Stimulated activated CD4-positive, alpha-beta T cell treated with anti-CD3 and anti-CD28 coated beads, TNF-alpha, amount 100 ng/mL, for 4 hours (primary cell): ENCODE results near the gene NES.

Experiments used
- DNase-seq, 3 experiments: peaks; one replicate each; pipeline ENCODE4 v3.0.0-alpha.2; 2020; ENCODE audit warnings: low read depth in 3 of 3

Gene NES

DNA sequence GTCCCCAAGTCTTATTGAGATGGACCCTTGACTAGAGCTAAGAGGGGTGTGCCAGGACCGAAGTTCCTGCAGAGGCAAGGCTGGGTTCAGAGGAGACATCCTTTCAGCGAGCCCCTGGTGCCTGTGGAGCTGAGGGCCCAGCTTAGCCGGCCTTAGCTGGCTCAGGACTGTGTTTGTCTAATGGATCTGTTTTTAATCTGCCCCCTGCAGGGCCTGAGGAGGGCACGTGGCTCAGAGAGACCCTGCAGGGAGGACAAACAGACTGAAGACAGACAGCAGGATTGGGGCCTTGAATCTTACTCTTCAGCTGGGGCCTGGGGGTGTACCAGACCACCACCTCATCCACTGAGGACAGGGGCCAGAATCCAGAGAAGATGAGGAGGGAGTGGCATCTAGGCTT, 26.5 kb upstream of the NES start:
- no peak for DNase-seq

DNA sequence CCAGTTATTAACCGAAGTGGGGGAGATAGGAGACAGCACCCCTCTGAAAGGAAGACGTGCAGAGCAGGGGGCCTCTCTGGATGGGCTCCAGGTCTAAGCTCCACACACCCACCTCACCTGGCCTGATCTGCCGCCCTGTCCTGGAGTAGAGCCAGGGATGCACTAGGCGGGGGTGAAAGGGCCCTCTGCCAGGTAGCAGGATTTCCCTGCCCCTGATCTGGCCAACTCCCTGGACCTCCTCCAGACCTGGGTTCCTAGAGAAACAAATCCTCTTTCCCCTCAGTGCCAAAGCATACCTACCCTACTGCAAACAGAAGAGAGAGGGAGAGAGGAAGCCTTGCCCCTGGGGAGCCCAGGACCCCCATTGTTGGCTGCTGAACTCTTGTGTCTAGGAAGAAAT, 26.1 kb upstream of the NES start:
- no peak for DNase-seq

DNA sequence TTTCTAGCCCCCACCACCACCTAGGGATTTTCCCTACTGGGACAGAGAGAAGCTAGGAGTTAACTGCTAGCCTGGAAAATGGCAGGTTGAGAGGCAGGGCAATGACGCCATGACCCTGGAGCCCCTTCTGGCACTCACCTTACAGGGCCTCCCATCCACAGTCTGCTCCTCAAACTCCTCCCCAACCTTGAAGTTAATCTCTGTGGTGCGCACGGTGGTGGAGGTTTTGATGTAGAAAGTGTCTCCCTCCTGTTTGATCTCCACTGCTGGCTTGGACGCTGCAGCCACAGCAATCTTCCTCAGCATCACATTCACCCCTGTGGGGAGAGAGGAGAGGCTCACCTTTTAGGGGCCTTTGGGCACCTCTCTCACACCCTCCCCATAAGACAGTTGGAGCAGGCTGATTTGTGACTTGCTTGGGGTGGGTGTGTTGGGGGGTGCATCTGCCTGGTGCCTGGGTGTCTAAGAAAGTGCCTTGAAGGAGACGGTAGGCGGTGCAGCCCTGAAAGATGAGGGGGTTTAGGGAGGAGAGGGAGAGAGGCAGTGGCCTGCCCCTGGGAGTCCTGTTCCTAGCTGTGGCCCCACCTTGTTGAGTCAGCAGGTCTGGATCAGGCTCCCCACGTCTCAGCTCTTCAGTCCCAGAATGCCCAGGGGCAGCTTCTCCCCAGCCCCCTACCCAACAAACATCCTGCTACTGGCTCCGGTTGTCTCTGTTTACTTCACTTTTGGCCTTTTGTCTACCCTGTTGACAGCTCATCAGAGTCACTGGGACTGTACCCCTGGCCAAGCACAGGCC, 23.7 kb upstream of the NES start:
- no peak for DNase-seq

DNA sequence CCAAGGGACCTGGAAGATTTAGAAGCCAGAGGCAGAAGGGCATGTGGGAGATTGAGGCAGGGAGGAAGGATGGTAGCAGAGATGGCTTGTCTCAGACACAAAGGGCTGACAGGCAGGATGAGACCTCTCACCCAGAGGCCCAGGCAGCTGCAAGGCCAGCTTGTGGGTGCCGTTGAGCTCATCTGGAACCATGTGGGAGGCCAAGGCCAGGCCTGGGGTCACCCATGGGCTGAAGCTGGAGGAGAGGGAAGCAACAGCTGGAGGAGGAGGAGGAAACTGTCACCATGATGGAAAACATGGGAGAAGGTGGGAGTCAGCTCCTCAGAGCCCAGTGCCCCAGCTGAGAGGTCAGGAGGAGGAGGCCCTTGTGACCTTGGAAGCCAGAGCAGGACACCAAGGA, 21.8 kb upstream of the NES start:
- no peak for DNase-seq

DNA sequence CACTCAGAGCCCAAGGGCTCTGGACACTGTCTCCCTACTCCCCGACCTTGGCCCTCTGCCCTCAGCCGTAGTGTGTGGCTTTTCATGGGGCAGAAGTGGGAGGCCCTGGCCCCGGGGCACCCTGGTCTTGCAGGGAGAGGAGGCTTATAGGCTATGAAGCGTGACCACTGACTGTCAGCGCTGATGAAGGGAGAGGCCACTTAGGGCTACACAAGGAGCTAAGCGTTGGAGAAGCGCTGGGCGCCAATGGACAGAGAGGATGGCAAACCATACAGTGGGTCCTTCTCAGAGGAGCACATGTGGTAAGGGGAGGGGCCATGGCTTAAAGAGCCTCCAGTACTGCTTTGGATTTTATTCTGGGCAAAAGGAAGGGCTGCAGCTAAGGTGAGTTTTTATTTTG, 20.3 kb upstream of the NES start:
- no peak for DNase-seq

DNA sequence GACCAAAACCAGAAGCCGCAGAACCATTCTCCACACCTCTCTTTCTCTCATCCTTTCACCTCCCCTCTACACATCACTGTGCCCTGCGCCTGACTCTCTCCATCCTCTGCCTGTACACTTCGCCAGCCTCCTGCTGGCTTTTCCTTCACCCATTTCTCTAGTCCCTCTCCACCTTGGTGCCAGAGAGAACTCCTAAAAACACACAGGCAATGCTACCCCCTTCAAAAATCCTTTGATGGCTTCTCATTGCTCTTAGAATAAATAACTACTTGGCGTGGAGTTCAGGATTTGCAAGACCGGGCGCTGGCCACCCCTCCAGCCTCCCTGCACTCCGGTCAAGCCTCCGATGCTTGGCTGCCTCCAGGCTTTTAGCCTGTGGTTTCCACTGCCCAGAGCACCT, 19.5 kb upstream of the NES start:
- DNase-seq = no peak

DNA sequence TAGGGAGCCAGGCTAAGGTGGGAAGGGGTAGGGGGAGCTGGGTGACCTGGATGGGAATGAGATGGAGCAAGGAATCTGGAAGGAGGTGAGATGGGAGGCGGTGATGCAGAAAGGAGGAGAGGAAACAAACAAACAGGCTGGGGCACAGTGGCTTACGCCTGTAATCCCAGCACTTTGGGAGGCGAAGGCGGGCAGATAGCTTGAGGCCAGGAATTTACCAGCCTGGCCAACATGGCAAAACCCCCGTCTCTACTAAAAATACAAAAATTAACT, 17.4 kb upstream of the NES start:
- DNase-seq = no peak

DNA sequence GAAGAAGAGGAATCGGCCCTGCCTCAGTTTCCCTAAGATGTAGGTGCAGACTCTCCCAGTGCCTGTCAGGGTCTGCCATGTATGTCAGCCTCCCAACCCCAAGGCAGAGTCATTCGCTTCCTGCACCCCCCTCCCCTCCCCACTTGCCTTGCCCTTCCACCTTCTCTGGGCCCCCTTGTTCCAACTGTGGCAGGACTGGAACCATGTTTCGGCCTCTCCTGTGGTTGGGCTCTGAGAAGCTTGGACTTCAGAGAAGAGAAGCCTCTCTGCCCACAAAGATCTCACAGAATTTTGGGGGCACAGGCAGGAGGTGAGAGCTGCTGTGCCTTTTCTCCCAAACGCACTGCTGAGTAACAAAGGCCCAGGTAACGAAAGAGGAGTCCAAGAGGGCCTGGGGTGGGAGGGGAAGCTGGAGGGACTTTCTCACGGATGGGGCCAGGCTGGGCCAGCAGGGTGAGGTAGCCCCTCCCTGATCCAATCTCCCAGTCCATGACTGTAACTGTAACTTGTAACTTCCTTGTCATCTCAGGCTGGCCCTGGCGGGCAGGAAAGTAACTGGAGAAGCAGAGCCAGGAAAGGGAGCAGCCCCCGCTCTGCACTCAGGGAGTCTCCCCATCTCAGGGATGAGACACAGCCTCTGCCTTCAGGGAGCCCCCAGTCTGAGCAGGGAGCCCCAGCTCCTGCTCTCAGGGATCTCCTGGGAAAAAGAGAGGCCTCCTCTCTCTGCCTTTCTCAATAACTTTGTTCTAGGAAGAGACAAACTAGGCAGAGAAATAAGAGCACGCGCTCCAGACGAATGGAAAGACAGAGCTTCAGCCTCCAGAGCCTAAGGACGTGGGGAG, 16.9 kb upstream of the NES start:
- no peak for DNase-seq

DNA sequence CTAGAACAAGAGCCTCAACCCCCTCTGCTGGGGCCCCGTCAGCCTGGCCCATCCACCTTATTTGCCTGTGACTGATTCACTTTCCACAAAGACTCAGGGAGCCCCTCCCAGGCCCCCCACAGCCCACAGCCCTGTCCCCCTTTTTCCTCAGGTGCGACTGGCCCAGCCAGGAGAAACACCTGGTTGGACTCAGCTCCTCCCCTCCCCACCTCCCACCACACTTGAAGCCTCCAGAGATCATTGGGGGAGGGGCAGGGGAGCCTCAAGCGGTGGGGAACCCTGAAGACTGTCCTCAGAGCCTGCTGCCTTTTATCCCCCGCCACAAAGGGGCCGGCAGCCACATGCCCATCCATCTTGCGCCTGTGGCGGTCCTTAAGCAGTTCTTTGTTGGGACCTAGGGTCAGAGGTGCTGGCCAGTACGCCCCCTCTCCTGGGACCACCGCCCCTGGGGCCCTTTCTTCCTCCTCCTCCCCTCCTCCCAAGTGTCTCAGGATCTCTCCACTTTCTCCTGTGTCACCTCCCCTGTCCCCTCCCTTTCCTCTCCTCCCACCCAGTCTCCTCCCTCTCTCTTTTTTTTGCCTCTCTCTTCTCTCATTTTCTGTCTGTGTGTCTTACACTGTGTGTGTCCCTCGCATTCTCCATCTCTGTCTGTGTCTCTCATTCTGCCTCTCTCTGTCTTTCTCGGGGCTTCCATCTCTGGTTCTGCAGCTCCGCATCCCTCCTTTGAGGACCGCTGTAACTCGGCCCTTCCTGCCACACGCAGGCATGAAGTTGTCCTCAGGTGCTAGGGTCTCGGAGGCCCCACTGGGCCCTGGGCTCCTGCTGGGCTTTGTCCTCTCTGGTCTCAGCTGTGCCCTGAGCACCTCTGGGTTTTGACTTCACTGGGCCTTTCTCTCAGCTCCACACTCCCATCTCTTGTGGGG, 16.0 kb upstream of the NES start:
- no peak for DNase-seq

DNA sequence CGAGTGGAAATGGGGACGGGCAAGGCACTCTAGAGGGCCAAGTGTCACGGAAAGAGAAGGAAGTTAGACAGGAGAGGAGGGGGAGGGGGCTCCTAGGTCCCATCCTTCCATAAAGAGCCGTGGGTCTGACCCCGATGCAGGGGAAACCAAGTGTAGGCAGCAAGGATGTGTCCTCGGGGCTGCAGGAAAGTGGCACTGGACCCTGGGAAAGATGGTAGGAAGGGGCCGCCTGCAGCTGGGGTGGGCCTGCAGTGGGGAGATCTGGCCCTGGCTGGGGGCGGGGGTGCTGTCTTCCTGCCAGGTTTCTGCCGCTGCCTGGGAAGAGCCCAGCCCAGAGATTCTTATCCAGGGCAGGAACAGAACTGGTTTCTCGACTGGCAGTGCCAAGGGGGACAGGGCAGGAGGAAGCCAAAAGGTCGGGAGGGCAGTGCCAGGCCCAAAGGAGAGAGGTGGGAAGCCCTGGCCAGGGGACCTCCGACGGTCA, 15.3 kb upstream of the NES start:
- DNase-seq = no peak

DNA sequence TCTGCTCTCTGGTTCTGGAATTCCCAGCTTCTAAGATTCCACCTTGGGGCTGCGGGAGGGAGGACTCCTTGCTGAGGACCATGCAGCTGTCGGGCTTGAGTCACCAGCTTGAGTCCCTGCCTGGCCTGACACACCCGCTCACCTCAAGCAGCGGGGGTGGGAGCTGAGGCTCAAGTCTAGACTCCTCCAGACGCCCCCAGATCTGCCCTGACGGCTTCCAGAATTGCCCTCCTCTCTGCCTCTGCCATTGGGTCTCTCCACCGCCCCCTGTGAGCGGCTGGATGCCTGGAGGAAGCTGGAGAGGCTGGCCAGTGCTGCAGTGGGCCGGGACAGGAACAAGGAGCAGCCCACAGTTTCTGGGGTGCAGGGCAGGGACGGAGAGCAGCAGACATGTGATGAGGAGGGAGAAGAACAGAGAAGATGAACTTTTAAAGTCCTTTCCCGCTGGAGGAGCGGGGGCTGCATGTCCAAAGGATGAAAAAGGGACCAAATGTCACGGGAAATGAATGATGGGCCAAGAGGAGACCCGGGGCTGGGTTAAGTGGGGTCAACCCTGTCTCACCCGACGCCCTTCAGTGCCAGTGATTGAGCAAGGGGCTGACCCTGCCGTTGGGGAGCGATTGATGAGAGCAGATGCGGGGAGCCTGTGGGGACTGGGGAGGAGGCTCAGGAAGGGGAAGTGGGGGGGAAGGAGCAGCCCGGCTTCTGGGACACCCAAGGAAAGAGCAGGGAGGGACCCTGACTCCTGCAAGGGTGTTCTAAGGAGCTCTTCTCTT, 14.6 kb upstream of the NES start:
- no peak for DNase-seq

DNA sequence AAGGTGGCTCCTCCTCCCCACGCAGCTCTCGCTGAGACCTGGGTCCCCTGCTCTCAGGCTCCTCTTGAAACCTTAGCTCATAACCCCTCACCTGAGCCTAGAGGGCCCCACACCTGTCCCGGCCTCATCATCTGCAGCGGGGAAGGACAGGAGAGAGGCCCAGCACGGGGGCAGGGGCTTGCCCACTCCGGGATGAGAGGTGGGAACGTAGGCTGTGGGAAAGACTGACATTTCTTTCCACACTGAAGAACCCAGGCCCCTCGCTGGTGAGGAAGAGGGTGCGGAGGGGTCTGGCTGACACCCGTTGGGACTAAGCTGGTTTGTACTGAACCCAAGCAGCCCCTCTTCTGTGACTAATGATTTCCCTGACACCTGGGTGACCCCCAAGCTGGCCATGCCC, 14.0 kb upstream of the NES start:
- DNase-seq = no peak

DNA sequence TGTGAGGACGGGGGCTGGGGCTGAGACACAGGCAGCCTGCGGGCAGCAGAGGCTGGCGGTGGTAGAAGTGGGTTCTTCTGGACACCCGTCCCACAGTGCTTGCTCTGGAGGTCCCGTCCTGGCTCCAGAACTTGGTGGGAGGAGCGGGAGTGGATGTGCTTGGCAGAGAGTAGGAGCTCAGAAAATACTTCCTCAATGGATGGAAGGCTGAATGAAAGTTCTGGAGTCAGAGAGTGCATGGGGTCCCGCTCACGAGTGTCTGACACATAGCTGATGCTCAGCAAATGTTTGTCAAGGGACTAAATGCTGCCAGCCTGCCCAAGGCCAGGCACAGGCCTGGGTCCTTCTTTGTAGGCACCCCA, 13.4 kb upstream of the NES start:
- no peak for DNase-seq

DNA sequence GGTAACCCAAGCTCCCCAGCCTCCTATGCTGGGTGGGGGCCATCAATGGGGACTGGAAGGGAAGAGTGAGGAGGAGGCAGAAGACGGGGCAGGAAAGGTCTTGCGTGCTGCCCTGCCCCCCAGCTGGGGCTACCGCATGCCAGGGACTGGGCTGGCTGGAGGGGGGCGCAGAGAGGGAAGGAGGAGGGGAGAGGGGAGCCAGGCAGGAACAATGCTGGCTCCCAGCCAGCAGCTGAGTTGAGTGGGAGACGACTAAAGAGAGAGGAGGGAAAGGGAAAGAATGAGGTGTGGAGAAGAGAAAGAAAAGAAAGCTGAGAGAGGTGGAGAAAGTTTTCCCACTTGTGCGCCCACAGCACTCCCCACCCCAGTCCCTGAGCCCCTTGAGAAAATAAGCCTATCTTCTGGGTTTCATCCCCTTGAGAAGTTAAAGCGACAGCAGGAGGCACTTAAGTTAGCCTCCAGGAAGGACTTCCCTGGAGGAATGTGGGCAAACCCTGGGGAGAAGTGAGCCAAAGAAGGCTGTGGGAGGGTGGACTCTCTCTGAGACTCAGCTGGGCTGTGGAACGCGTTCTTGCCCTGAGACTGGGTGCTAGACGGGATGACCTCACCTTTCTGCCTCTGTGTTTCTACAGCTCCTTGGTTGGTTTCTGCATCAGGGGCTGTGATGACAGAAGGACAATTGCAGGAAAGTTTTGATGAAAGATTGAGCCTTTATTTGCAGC, 12.9 kb upstream of the NES start:
- DNase-seq = no peak

DNA sequence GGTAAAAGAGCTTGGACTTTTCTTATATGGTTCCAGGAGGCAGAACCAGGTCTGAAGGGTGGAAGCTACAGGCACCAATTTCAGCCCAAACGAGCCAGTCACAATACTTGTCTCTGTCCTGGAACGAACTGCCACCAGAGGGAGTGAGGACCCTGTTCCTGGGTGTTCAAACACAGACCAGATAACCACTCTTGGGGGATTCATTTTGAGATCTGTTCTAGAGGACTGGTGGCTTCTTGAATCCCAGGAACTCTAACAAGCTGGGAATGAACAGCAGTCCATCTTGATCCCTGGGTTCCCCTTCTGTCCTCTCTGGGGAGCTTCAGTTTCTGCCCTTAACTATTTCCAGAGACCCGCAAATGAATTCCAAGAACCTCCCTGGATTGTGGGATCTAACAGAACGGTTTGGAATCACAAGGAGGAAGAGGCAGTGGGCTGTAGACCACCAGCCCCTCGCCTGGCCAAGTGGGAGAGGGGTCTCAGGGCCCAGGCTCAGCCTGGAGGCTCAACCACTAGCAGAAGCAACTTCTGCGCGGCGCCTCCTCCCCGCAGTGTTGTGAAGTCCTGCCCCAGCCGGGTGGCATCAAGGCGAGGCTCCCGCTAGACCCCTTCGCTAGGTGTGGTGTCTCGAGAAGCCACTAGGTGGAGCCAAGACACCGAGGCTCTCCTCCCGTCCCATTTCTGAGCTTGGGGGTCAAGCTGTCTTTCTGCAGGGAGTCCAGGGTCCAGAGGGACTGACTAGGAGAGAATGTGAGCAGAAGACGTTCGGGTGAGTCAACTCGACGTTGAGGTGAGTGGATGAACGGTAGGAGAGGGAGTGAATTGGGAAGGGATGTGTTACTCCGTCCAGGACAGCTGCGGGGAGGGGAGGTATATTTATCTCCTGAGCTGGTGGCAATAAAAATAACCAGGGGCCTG, 12.1 kb upstream of the NES start:
- DNase-seq = peak; percentile 51 to 57 (median 54)

DNA sequence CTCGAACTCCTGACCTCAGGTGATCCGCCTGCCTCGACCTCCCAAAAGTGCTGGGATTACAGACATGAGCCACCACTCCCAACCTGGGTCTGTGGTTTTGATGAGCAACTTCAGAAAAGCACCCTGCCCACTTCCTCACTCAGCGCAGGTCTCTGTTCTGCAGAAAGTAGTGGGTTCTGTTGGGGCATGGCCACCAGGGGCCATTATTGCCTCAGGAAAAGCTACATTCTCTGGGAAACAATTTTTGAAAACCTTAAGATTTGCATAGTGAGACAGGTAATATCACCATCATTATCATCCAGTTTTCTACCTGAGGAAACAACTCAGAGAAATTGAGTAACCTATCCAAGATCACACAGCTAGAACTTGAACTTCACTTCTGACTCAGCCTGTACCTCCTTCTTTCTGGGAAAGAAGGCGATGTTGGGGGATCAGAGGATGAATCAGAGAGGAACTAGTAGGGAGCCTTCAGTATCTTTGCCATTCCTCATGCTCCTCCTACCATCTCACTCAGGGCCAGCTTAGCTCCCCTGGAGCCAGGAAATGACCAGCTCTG, 7.1 kb upstream of the NES start:
- no peak for DNase-seq

DNA sequence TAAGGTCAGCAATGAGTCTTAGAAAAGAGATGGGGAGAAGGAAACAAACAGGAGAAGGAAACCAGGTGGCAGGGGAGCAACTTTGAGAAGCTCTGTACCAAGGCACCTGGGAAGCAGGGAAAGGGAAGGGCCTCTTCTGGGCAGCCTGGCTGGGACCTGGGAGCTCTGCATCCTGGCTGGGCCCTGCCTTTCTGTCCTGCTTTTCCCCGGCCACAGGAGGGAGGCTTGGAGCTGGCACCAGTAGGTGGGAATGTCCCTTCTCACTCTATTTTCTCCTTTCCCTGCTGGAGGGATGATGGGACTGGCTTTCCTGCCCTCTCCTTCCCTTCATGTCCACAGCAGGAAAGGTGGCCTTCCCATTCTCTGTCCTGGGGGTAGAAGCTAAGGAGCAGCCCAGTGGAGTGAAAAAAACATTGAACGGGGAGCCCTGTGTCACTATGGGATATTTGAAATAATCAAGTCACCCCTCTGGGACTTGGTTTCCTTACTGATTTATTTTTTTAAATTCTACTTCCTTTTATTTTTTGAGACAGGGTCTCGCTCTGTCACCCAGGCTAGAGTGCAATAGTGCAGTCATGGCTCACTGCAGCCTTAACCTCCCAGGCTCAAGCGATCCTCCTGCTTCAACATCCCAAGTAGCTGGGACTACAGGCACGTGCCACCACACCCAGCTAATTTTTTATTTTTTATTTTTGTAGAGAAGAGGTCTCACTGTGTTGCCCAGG, 5.1 kb upstream of the NES start:
- DNase-seq = no peak

DNA sequence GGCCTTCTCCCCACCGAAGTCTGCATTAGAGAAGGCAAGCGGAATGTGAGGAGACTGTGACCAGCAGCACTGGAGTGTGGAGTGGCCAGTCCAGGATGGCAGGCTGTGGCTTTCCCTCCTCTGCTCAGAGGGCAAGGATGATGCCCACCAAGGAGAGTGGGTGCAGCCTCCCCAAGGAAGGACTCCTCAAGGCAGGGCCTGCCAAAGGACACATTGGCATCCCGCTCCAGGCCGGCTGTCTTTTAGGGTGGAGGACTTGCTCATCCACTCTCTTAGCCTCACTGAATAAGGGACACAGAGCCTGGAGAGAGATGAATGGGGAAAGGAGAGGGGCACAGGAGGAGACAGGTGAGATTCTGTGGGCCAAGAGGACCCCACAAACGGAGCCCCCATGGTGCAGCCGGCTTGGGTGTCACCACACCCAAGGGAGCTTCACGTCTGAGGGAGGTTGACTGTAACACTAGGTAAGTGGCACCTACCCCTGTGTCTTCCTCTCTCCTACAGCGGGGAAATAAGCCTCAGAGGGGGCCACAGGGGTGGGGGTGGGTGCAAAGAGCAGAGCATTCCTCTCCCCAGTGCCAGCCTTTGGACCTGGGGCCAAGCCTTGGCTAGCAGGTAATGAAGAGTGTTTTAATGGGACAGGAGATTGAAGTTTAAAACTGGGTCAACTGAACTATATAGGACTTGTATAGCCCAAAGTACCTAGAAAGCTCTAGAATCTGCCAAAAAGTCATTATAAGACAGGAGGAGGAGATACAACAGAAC, 4.2 kb upstream of the NES start:
- DNase-seq = no peak
